HEK293 (cell line): ENCODE results near the gene TRMT1.

Source experiments
- GLI2 ChIP-seq: fragments of 450-650 bp; formaldehyde crosslinking; IDR thresholded peaks from 2 replicates; pipeline ENCODE4; 2017; ENCODE audit warnings: missing biosample characterization, missing genetic modification characterization, low read depth, borderline replicate concordance
- PATZ1 ChIP-seq: fragments of 450-650 bp; formaldehyde crosslinking; IDR thresholded peaks from 2 replicates; pipeline ENCODE4 v1.5.1; 2016; ENCODE audit warnings: missing biosample characterization, missing genetic modification characterization
- YY1 ChIP-seq: fragments of 450-650 bp; formaldehyde crosslinking; IDR thresholded peaks from 2 replicates; pipeline ENCODE4 v1.5.1; 2018; ENCODE audit warnings: missing biosample characterization, missing genetic modification characterization
- ZFP37 ChIP-seq: fragments of 450-650 bp; formaldehyde crosslinking; IDR thresholded peaks from 2 replicates; pipeline ENCODE4 v1.5.1; 2016; ENCODE audit warnings: missing biosample characterization, missing genetic modification characterization
- ZNF23 ChIP-seq: fragments of 450-650 bp; formaldehyde crosslinking; IDR thresholded peaks from 2 replicates; pipeline ENCODE4 v1.5.1; 2016; ENCODE audit warnings: missing biosample characterization, missing genetic modification characterization, borderline replicate concordance
- ZNF391 ChIP-seq: fragments of 450-650 bp; formaldehyde crosslinking; IDR thresholded peaks from 2 replicates; pipeline ENCODE4 v1.5.1; 2016; ENCODE audit warnings: low read depth, missing biosample characterization, missing genetic modification characterization, borderline replicate concordance
- ZNF670 ChIP-seq: fragments of 450-650 bp; formaldehyde crosslinking; IDR thresholded peaks from 2 replicates; pipeline ENCODE4 v1.5.1; 2016; ENCODE audit warnings: missing biosample characterization, missing genetic modification characterization, low read depth
- ZSCAN18 ChIP-seq: fragments of 450-650 bp; formaldehyde crosslinking; IDR thresholded peaks from 2 replicates; pipeline ENCODE4 v1.5.1; 2016; ENCODE audit warnings: missing biosample characterization, missing genetic modification characterization
- TF ChIP-seq, protein P1 (sequence below): fragments of 450-650 bp; formaldehyde crosslinking; IDR thresholded peaks from 2 replicates; pipeline ENCODE4 v1.5.1; 2016; ENCODE audit warnings: missing biosample characterization, missing genetic modification characterization
- TF ChIP-seq, protein P2 (sequence below): fragments of 450-650 bp; formaldehyde crosslinking; IDR thresholded peaks from 2 replicates; pipeline ENCODE4 v1.5.1; 2016; ENCODE audit warnings: missing biosample characterization, missing genetic modification characterization, low read depth

GRCh38 chr19:13152356-13152973, 35.9 kb upstream of the TRMT1 start:
- TF ChIP-seq GLI2 (tag by site-specific recombination): no peak
- TF ChIP-seq ZNF391 (tag by site-specific recombination): no peak
- TF ChIP-seq, protein P1, sequence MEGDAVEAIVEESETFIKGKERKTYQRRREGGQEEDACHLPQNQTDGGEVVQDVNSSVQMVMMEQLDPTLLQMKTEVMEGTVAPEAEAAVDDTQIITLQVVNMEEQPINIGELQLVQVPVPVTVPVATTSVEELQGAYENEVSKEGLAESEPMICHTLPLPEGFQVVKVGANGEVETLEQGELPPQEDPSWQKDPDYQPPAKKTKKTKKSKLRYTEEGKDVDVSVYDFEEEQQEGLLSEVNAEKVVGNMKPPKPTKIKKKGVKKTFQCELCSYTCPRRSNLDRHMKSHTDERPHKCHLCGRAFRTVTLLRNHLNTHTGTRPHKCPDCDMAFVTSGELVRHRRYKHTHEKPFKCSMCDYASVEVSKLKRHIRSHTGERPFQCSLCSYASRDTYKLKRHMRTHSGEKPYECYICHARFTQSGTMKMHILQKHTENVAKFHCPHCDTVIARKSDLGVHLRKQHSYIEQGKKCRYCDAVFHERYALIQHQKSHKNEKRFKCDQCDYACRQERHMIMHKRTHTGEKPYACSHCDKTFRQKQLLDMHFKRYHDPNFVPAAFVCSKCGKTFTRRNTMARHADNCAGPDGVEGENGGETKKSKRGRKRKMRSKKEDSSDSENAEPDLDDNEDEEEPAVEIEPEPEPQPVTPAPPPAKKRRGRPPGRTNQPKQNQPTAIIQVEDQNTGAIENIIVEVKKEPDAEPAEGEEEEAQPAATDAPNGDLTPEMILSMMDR: no peak
- no peak for TF ChIP-seq ZNF670
- TF ChIP-seq ZFP37 (tag by site-specific recombination): no peak
- TF ChIP-seq, protein P2, sequence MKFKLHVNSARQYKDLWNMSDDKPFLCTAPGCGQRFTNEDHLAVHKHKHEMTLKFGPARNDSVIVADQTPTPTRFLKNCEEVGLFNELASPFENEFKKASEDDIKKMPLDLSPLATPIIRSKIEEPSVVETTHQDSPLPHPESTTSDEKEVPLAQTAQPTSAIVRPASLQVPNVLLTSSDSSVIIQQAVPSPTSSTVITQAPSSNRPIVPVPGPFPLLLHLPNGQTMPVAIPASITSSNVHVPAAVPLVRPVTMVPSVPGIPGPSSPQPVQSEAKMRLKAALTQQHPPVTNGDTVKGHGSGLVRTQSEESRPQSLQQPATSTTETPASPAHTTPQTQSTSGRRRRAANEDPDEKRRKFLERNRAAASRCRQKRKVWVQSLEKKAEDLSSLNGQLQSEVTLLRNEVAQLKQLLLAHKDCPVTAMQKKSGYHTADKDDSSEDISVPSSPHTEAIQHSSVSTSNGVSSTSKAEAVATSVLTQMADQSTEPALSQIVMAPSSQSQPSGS (tag by site-specific recombination): no peak
- TF ChIP-seq ZNF23 (tag by site-specific recombination): no peak
- no peak; the same call in none of the 2 replicates for TF ChIP-seq PATZ1
- no peak for TF ChIP-seq ZSCAN18 (tag by site-specific recombination)
- no peak for TF ChIP-seq YY1 (tag by site-specific recombination)
